ENCODE data around the gene DAGLA.
"Not testable (repeated sequence)": the region's sequence is repeated elsewhere in the genome, so short reads cannot be mapped to it uniquely, and the experiment has no call there.

DAGLA gene

GRCh38 chr11:61667684-61668305 is 12.4 kb upstream of the DAGLA start:
- FAIRE-seq: no peak

GRCh38 chr11:61669417-61669816 is 10.8 kb upstream of the DAGLA start:
- FAIRE-seq: no peak

- no peak for FAIRE-seq
Measured at GRCh38 chr11:61670626-61671025, 9.6 kb upstream of the DAGLA start.

GRCh38 chr11:61671527-61671926 is 8.7 kb upstream of the DAGLA start:
- no peak for FAIRE-seq

GRCh38 chr11:61673946-61674467 is 6.2 kb upstream of the DAGLA start:
- not testable (repeated sequence) for FAIRE-seq

- no peak for FAIRE-seq
Measured at GRCh38 chr11:61675826-61676225, 4.4 kb upstream of the DAGLA start.

- no peak for FAIRE-seq
Measured at GRCh38 chr11:61679296-61679695, 895 bp upstream of the DAGLA start.

GRCh38 chr11:61680622-61681221 is 531 bp downstream of the DAGLA start:
- no peak for FAIRE-seq

GRCh38 chr11:61682093-61682732 is 2.0 kb downstream of the DAGLA start:
- FAIRE-seq: no peak

GRCh38 chr11:61682906-61683675 is 2.9 kb downstream of the DAGLA start:
- no peak for FAIRE-seq

GRCh38 chr11:61683961-61684869 is 4.0 kb downstream of the DAGLA start:
- no peak for FAIRE-seq

GRCh38 chr11:61684870-61685616 is 4.9 kb downstream of the DAGLA start:
- no peak for FAIRE-seq

- no peak for FAIRE-seq
Measured at GRCh38 chr11:61685617-61685967, 5.4 kb downstream of the DAGLA start.

- FAIRE-seq: no peak
Measured at GRCh38 chr11:61686066-61686465, 5.9 kb downstream of the DAGLA start.

GRCh38 chr11:61686469-61686868 is 6.3 kb downstream of the DAGLA start:
- FAIRE-seq: no peak

GRCh38 chr11:61687420-61687819 is 7.2 kb downstream of the DAGLA start:
- no peak for FAIRE-seq

GRCh38 chr11:61688365-61689163 is 8.4 kb downstream of the DAGLA start:
- FAIRE-seq: no peak

GRCh38 chr11:61689164-61689496 is 8.9 kb downstream of the DAGLA start:
- FAIRE-seq: no peak

- FAIRE-seq: no peak
Measured at GRCh38 chr11:61690706-61691379, 10.7 kb downstream of the DAGLA start.

All from G401.6 (cell line).